GM19468 (cell line): ENCODE measurements around the gene AATK.

ENCODE experiments used
- ATAC-seq: cut with Tn5 transposase; IDR thresholded peaks from one replicate; pipeline ENCODE4 v1.9.1; 2021; ENCODE audit warnings: mild to moderate bottlenecking, moderate library complexity, moderate number of reproducible peaks; ENCODE audit not compliant: unreplicated experiment; ENCODE audit errors: extremely low read depth

The AATK gene

DNA sequence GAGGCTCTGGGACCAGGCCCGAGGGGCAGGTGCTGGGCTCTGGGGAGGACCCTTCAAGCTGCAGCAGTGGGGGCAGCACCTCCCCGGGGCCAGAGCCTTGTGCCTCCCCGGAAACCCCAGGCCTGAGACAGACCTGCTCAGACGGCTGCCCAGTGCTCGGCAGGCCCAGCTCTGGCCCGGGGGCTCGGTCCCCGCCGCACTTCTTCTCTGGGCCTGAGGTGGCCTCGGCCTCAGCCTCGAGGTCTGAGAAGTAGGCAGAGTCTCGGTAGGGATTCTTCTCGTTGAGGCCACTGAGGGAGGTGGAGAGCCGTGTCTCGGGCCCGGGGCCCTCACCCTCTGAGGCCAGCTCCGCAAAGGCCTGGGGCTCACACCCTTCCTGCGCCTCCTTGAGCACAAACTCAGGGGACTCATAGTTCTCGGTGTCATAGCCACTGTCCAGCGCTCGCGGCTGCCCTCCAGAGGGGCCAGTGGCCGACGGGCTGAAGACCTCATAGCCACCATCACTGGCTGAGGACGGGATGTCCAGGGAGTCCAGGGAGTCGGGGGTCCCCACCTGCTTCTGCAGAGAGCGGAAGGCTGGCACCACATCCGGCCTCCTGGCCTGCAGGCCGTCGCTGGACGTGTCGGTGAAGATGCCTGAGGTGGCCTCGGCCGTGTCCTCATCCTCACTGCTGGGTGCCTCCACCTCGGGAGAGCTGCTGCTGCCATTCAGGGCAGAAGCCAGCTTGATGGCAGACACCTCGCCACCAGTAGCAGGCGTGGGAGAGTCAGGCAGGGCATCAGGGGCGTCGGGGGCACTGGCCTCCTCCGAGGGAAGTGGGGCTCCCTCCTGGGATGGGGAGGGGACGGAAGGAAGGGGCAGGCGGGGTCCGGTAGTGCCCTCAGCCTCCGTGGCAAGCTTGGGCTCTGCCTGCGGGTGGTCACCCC is 45.1 kb downstream of the AATK start:
- no peak for ATAC-seq

DNA sequence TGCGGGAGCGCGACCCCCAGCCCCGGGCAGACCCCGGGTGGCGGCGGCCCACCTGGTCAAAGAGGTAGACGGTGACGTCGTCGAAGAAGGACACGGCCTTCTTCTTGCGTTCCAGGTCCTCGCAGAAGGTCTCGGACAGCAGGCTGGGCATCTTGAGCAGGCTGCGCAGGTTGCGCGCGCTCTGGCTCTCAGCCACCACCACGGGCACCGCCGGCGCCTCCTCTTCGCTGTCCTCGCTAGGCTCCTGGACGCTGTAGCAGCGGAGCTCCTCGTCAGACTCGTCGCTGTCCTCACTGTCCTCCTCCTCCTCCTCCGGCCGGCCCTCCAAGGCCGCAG is 45.9 kb downstream of the AATK start:
- no peak for ATAC-seq

DNA sequence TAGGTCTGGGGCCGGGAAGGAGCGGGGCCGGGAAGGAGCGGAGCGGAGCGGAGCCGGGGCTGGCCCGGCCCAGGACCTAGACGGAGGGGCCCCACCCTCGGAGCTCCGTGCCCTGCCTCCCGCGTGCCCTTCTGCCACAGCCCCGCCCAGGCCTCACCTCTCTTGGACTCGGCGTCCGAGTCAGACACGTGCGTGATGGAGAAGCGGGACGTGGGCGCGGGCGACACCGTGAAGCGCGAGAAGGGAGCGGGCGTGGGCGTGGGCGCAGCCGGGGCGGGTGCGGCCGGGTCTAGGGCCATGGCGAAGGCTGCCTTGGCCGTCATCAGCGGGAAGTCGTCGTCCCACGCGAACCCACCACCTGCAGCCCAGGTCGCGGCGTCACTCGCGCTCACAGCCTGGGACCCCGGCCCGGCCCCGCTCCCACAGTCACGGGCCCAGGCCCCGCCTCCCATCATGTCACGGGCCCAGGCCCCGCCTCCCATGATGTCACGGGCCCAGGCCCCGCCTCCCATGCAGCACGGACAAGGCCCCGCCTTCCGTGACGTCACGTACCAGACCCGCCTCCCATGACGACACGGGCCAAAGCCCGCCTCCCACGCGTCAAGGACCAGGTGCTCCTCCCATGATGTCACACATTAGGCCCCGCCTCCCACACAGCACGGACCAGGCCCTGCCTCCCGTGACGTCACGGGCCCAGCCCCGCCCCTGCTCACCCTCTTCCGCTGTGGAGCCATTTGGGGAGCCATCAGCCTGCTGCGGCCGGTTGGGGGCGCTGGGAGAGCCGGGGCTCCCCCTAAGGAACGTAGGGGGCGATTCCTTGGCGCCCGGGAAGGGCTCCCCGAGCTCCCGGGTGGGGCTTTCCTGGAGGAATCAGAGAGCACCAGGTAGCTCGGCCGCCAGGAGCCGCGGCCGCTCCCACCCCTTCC is 46.5 kb downstream of the AATK start:
- no peak for ATAC-seq

DNA sequence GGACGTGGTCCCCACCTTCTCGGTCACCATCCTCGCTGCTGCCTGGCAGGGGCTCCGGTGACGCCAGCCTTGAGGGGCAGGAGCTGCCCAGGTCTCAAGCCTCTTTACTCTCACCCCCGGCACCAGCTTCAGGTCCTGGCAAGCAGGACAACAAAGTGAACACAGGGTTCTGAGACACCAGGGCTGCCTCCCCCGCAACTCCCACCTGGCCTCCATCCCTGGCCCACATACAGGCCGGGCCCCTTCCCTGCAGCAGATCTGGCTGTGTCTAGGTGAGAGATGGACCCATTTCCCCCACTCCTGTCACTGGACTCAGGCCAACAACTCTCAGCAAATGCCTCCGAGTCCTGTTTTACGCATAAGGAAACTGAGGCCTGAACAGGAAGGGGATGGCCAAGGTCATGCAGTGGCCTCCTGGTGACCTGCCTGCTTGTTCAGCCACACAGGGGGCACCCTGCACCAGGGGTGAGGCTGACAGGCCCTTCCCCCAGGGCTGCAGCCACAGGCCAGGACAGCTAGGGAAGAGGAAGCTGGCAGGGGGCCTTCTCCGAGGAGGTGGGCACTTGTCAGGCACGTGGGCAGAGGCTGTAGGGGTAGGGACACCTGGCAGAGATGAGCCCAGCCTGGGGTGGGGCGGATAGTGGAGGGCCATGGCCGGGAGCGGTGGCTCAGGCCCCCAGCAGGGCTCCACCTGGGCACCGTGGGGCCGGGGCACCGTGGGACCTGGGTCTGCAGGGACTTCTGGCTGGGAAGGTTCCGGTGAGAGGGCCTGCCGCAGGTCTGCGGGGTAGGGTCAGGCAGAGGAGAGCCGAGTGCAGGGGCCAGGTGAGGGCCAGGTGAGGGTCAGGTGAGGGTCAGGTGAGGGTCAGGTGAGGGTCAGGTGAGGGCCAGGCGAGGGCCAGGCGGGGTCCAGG is 47.5 kb downstream of the AATK start:
- no peak for ATAC-seq

DNA sequence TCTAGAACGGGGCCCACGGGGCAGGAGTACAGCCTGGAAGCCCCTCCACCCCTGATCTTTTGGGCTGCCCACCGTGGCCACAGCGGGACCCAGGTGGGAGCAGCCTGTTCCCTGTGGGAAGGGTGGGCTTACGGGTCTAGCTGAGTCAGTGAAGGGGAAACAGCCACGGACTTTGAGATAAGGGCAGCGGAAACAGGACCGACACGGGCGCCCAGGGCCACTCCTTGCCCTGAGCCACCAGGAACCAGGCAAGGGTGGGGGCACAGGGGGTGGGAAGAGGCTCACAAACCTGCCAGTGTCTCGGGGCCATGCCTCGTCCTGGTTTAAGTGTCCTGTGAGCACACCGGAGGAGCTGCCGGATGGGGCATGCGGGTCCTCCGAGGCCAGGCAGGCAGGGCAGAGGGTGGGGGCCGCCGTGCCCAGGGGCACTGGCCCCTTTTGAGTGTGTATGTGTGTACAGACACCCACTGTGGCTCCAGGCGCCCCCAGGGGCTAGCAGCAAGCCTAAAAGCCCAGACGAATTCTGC is 48.3 kb downstream of the AATK start:
- no peak for ATAC-seq

DNA sequence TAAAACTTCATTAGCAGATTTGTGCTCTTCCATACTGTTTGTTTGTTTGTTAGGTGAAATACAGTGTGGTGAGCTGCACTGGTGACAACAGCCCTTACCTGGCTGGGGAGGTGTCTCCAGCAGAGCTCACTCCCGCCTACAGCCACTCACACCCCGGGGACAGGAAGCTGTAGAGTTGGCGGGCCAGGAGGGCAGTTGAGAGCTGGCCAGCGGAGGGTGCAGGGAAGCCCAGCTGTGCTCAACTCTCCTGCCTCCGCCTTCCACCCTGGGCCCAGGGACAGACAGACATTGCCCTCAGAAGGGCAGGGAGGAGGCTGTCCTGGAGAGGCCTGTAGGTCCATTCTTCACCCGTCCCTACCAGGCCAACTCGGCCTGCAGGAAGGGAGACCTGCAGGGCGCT is 49.3 kb downstream of the AATK start:
- no peak for ATAC-seq

DNA sequence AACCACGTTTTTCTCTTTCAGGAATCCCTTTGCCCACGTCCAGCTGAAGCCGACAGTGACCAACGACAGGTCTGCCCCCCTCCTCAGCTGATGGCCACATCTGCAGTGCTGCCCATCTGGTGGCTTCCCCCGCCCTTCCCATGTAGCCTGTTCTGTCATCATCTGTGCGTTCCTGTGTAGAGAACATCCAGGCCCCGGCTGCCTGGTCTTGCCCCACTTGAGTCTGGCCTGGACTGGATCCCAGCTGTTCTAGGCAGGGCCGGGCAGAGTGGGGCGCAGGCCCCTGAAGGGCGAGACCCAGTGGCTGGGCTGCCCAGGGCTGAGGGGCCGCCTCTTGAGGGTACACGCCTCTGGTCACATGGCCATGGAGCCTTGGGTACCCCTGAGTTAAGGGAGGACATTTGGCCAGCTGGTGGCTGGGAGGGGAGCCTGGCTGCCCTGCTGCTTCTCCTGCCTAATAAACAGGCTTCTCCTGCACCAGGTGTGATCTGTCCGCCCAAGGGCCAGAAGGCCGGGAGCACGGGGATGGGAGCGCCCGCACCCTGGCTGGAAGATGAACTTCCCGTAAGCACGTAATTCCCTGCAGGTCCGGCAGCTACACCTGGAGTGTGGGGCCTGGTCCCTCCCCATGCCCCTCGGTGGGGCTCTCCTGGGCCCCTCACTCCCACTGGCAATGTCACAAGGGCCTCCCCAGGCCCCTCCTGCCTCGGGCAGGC is 50.1 kb downstream of the AATK start:
- no peak for ATAC-seq

DNA sequence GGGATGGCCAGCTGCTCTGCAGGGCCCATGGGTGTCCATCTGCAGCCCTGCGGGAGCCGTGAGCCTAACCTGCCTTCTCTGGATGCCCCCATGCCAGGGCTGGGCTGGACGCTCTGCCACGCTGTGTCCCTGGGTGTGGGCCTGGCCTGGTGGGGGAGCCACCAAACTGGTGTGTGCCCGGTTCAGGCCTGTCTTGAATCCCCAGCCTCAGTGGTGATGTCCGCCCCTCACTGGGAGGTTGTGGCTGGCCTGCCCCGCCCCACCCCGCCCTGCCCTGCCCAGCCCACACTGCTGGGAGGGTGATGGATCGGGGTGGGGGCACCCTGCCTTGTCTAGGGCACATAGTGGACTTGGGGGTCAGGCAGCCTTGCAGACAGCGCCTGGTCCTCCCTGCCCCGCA is 50.8 kb downstream of the AATK start:
- no peak for ATAC-seq

DNA sequence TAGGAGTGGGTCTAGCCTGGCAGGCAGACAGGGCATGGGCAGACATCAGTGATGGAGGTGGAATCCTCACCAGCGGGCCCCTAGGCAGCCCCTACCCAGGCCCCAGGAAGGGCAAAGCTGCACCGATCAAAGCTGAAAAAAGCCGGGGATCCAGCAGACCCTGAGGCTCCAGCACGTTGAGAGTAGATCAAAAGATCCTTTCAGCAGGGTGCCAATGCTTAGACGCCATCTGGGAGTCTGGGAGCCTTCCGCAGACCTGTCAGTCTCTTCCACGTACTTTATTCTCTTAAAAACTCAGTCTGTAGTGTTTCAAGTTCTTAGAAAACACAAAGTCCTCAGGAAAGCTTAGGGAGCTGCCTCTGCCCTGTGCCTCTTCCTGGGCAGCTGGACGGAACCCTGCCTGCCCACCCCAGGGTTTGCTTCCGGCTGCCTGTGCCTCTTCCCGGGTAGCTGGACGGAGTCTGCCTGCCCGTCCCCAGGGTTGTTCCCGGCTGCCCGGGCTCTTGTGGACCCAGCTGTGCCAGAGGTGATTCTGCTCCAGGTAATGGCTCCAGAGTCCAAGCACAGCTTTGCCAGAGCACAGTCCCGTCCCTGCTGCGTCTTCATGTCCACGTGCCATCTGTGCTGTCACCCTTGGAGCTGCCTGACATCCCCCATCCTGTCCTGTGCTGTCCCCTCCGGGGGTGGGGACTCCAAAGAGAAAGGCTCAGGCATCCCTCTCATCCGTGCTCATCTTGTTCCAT is 51.5 kb downstream of the AATK start:
- no peak for ATAC-seq

DNA sequence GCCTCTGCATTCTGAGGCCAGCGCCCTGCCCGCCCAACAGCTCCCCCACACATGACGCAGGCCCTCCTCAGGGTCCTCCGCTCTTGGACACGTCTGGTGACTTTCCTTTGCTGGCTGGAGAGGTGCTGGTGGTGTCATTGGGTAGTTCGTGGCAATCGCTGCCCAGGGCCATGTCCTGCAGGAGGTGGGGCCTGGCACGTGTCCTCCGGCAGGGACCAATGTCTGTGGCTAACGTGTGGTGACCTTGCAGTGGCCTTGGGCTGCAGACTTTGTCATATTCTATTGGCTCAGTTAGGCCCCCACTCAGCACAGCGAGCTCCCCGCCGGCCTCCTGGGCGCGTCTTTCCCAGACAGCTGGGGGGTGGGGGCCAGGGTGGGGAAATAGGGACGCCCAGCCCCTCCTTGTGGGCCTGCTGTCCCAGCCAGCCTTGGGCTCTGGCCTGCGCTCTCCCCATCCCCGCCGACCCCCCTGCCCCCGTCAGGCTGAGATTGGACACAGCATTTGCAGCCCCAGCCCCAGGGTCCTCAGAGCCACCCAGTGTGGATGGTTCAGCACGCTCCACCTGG is 52.8 kb downstream of the AATK start:
- ATAC-seq = no peak

DNA sequence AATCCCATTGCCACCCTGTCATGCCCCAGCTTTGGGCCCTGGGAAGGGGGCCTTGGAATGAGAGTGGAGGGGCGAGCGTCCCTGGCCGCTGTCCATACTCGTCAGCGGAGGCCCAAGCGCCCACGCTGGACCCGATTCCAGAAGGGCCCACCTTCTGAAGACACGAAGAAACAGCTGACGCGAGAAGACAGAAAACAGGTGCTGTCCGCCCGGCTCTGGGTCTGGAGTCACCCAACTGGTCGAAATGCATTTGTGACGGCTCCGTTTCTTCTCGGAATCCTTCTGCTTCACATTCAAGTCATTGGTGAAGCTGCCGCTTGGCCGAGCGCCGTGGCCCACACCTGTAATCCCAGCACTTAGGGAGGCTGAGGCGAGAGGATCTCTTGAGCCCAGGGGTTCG is 53.6 kb downstream of the AATK start:
- no peak for ATAC-seq

DNA sequence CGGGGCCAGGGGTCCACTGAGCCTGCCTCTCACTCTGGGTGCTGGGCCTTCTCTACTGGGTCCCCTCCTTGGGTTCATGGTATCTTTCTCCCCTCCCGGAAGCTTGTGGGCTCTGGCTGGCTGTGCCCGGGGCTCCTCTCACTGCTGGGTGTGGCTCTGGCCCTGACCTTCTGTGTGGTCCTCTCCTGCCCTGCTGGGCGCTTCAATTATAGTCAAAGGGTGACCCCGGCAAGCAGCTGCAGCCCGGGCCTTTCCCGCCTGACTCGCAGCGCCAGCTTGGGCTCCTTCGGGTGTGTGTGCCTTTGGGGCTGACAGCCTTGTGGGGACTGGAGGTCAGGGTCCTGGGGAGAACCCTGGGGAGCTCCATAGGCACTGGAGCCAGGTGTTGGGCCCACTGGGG is 55.0 kb downstream of the AATK start:
- ATAC-seq = no peak

DNA sequence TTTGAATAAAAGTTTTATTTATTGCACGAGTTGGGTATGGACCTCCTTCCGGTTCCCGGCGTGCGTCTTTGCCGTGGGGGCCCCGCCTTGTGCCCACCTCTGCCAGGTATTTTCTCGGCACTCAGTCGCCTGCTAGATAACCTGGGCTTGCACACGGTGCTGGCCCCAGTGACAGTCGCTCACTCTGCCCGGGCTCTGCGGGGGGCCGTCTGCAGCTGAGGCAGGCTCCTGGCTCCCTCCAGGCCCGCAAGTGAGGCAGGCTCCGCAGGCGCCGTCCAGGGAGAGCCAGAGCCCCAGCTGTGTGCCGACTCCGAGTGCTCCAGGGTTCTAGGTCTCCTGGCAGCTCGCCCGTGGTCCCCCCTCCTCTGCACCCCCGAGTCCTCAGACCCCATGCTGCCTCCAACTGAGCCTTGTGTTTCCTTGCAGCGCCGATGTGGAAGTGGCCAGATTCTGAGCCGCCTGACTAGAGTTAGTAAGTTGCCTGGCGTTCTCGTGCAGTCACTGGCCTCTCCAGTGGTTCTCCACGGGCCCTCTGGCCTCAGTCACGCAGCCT is 55.5 kb downstream of the AATK start:
- ATAC-seq = no peak

DNA sequence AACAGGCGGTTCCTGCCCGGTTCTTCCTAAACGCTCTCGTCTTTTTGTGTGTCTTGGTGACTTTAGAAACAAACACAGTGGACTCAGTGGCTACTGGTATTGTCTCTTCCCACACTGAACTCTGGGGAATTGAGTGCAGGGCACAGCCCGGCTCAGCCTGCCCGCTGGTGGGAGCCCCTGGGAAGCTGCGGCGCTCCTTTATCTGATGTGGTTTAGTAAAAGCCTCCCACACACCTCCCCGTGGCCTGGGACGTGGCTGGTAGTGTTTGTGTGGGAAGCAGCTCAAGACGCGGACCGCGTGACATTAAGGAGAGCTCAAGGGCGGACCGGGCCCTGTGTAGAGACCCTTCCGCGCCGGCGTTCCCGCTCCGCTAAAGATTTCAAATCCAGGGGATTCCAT is 56.1 kb downstream of the AATK start:
- no peak for ATAC-seq

DNA sequence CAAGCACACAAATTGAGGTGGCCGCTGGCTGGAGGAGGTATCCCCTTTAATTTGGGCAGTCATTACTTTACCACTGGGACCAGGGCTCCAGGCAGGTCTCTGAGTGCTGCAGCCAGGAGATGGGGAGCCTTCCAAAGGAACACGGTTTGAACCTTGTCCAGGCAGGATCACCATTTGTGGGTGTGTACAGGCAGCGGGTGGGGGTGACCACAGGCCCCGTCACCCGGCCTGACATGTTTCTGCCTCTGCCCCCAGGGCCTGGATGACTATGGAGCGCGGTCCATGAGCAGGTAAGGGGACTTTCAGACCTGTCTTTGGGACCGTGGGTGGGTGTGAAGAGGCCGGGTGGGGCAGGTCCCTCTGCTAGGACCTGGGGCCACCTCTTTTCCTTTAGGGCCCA is 57.8 kb downstream of the AATK start:
- ATAC-seq = no peak

DNA sequence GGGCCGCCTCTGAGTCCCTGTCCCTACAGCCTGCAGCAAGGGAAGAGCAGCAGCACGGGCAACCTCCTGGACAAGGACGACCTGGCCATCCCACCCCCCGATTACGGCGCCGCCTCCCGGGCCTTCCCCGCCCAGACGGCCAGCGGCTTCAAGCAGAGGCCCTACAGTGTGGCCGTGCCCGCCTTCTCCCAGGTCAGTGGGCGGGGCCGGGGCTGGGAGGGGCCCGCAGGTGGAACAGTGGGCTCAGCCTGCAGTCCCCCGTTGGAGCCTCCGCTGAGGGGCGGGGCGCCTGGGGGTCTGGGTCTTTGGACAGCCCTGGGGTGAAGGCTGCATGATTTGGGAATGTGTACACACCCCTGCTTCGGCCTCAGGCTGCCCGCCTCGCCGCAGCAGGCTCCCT is 59.3 kb downstream of the AATK start:
- no peak for ATAC-seq

DNA sequence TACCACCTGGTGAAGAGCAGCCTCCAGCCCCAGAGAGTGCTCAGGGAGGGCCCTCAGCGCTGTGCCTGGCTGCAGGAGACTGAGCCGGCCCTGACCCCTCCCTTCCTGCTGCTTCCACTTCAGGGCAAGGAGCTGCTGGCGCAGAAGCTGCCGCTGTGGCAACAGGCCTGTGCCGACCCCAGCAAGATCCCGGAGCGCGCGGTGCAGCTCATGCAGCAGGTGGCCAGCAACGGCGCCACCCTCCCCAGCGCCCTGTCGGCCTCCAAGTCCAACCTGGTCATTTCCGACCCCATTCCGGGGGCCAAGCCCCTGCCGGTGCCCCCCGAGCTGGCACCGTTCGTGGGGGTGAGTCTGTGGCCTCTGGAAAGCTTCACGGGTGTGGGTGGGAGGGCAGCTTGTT is 62.6 kb downstream of the AATK start:
- no peak for ATAC-seq

DNA sequence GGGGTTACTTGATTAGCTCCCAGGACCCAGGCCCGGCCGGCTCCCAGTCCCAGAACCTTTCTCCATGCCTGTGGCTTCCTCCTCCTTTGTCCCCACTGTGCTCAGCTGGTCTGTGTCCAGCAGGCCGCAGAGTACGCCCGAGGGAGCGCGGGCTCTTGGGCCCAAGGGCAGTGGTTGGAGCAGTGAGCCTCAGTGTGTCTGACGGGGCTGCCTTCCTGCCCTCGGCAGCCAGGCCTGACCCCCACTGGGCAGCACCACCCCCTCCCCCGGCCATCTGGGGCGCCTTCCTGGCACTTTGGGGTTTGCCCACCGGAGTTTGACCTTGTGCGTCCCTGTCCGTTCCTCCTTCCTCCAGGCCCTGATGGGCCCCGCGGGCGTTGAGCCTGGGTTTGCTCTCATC is 63.2 kb downstream of the AATK start:
- no peak for ATAC-seq
